ENCODE measurements around the gene LRRC66. TPM values are rescaled to one million over a fixed set of nuclear protein-coding genes. Genes with fewer than 3 reads are reported as not detected.
A peak's percentile ranks its signal among the peaks of the same experiment; 100 is the strongest.

The LRRC66 gene
- total and polyA plus RNA-seq, 11 donors: 0.11 to 0.56 (median 0.27) TPM

GRCh38 chr4:52051213-52051614 is 31.1 kb upstream of the LRRC66 start, which contains the start of gene SPATA18:
Gene SPATA18, plus strand, starts transcription at chr4:52051304. Its CDS starts 401 bp downstream, at chr4:52051705.
- no peak for TF ChIP-seq CTCF (IDR thresholded peaks at IDR 0.05)
- no peak for TF ChIP-seq POLR2A (IDR thresholded peaks at IDR 0.05)
- 0 to 2% (median 1%) methylated on average over 30 to 44 of the region's 44 CpGs for WGBS, 4 donors
- no peaks in the 10 kb centered on the region for H3K9me3 ChIP-seq
- peaks cover 0 to 19% (median 7%) of the 10 kb centered on the region in 12 donors for H3K4me1 ChIP-seq
- ATAC-seq (peak; percentile 35 to 81 (median 62)), DNase-seq (peak; percentile 13 to 55 (median 29))
- intact Hi-C loops (cut with DNase I): no loop called here
- H3K4me3 ChIP-seq: peak within 1 kb of the TSS; percentile 39 to 81 (median 64)
- H3K27me3 ChIP-seq: peaks cover 0 to 58% (median 0%) of the 10 kb centered on the region in 9 donors
- H3K27ac ChIP-seq: peak within 1 kb of the TSS; percentile 8 to 80 (median 52)
- H3K36me3 ChIP-seq: no peaks in the 10 kb centered on the region

- ATAC-seq (no peak), DNase-seq (no peak)
- Histone ChIP-seq H3K27ac (no peak overlapping the region), H3K4me3 (no peak overlapping the region), H3K27me3 (peaks cover 0 to 67% (median 5%) of the 10 kb centered on the region in 9 donors), H3K36me3 (no peaks in the 10 kb centered on the region), H3K4me1 (peaks cover 0 to 19% (median 7%) of the 10 kb centered on the region in 12 donors), H3K9me3 (no peaks in the 10 kb centered on the region)
- 91 to 95% (median 94%) methylated on average over 5 of the region's 5 CpGs for WGBS, 4 donors
- TF ChIP-seq CTCF (IDR thresholded peaks at IDR 0.05) (no peak), POLR2A (IDR thresholded peaks at IDR 0.05) (no peak)
- intact Hi-C loops (cut with DNase I): loop anchor here in 1 of 10 donors (10.0 kb wide), 1 partner anchor 204 kb away; the partner anchor contains the start of gene DCUN1D4
These were observed 29.1 kb upstream of the LRRC66 start for GRCh38 chr4:52049266-52049665.

- Histone ChIP-seq H3K9me3 (no peaks in the 10 kb centered on the region), H3K4me3 (no peak overlapping the region), H3K4me1 (no peaks in the 10 kb centered on the region), H3K36me3 (no peaks in the 10 kb centered on the region), H3K27ac (no peak overlapping the region), H3K27me3 (peaks cover 0 to 43% (median 5%) of the 10 kb centered on the region in 9 donors)
- no peak for DNase-seq
- intact Hi-C loops (cut with DNase I): loop anchor here in 1 of 10 donors (10.0 kb wide), 1 partner anchor 200 kb away; the partner anchor contains the start of gene DCUN1D4
- 95 to 100% (median 97%) methylated on average over 1 of the region's 1 CpG for WGBS, 4 donors
- TF ChIP-seq POLR2A (IDR thresholded peaks at IDR 0.05) (no peak), CTCF (IDR thresholded peaks at IDR 0.05) (no peak)
- no peak for ATAC-seq
These were observed 24.9 kb upstream of the LRRC66 start for GRCh38 chr4:52045028-52045427.

- DNase-seq (peak; percentile 76 to 90 (median 80)), ATAC-seq (peak; percentile 76 to 94 (median 92))
- Histone ChIP-seq H3K36me3 (peaks cover 0 to 1% (median 0%) of the 10 kb centered on the region in 9 donors), H3K4me1 (peaks cover 3 to 31% (median 20%) of the 10 kb centered on the region in 12 donors), H3K9me3 (no peaks in the 10 kb centered on the region), H3K27me3 (peaks cover 0 to 27% (median 0%) of the 10 kb centered on the region in 9 donors), H3K4me3 (peak within 1 kb of the TSS; percentile 60 to 94 (median 78)), H3K27ac (peak within 1 kb of the TSS; percentile 62 to 92 (median 85))
- peak in 1 of 2 donors; percentile 49 for TF ChIP-seq POLR2A (IDR thresholded peaks at IDR 0.05)
- no peak for TF ChIP-seq CTCF (IDR thresholded peaks at IDR 0.05)
- WGBS, 4 donors: 2 to 6% (median 2%) methylated on average over 19 to 70 of the region's 70 CpGs
- intact Hi-C loops (cut with DNase I): loop anchor here in 4 of 10 donors (2.0 to 10.0 kb wide), 3 partner anchors 16 to 1336 kb away; partner anchors contain the start of genes DCUN1D4 (in 4 of the 4) and FIP1L1 (in 1 of the 4)
These were observed 18.1 kb upstream of the LRRC66 start, which contains the start of gene SGCB for GRCh38 chr4:52038103-52038912. Gene SGCB, minus strand, starts transcription at chr4:52038299. Its CDS starts 40 bp downstream, at chr4:52038259.

All from heart left ventricle (tissue), 16 donors.